Endothelial cell of umbilical vein (primary cell): Measurements from ENCODE around the gene GANC.

Experiments used
- EZH2 ChIP-seq: IDR thresholded peaks from 2 replicates; pipeline ENCODE4 v1.6.1; 2012; ENCODE audit warnings: borderline replicate concordance, low read depth, mild to moderate bottlenecking, moderate library complexity, low read length, inconsistent platforms; ENCODE audit not compliant: severe bottlenecking
- FOS ChIP-seq: IDR thresholded peaks from 2 replicates; pipeline ENCODE4 v1.6.1; 2011; ENCODE audit warnings: mild to moderate bottlenecking, low read length, moderate library complexity, borderline replicate concordance; ENCODE audit not compliant: insufficient read depth
- GATA2 ChIP-seq: IDR thresholded peaks from 2 replicates; pipeline ENCODE4 v1.7.0; 2011; ENCODE audit warnings: low read depth, mild to moderate bottlenecking, moderate library complexity, mixed read lengths, low read length; ENCODE audit not compliant: insufficient read length, insufficient read depth
- JUN ChIP-seq: IDR thresholded peaks from 2 replicates; pipeline ENCODE4 v1.6.1; 2011; ENCODE audit warnings: borderline replicate concordance, low read depth; ENCODE audit not compliant: insufficient read length, insufficient read depth
- POLR2A ChIP-seq: IDR thresholded peaks from 2 replicates; pipeline ENCODE4 v1.6.1; 2012; ENCODE audit warnings: low read depth, mild to moderate bottlenecking, control low read depth, low read length
- POLR2AphosphoS5 ChIP-seq: IDR thresholded peaks from 2 replicates; pipeline ENCODE4 v1.6.1; 2012; ENCODE audit warnings: low read depth, mild to moderate bottlenecking, control low read depth, low read length, moderate library complexity; ENCODE audit not compliant: insufficient read depth
- TF ChIP-seq, protein P1 (sequence below), 2 donors: IDR thresholded peaks; 1 replicate in 1 of 2; 2 replicates in 1 of 2; pipeline ENCODE4 v1.5.1; 2011; ENCODE audit warnings: low read length in 2 of 2, mild to moderate bottlenecking in 2 of 2, moderate library complexity in 2 of 2, control low read depth in 1 of 2, inconsistent platforms in 1 of 2, low read depth in 1 of 2; ENCODE audit not compliant: insufficient read depth in 1 of 2; ENCODE audit errors: extremely low read depth in 1 of 2
- TF ChIP-seq, protein P2 (sequence below): IDR thresholded peaks from 2 replicates; pipeline ENCODE4 v1.6.1; 2011; ENCODE audit not compliant: insufficient read depth, insufficient read length

DNA sequence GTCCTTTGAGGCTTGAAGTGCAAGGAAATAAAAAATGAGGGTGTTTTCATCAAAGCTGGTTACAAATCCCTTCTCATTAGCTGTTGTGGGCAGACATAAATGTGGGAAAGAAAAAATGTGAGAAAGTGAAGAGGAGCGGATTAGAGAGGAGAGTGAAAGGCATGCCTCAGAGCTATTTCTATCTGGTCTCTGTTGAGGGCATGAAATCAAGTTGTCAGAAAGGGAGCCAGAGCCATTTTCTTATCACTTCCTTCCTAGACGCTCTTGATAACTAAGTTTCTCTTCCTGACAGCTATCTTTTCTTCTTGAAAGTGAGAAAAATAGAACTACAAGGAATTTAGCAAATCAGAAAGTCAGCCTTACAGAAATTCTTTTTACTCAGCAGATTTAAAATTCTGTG lies 65.5 kb downstream of the GANC start:
- TF ChIP-seq EZH2 (no peak), POLR2A (no peak), POLR2AphosphoS5 (no peak), JUN (no peak), GATA2 (no peak), FOS (no peak)
- TF ChIP-seq, protein P1, sequence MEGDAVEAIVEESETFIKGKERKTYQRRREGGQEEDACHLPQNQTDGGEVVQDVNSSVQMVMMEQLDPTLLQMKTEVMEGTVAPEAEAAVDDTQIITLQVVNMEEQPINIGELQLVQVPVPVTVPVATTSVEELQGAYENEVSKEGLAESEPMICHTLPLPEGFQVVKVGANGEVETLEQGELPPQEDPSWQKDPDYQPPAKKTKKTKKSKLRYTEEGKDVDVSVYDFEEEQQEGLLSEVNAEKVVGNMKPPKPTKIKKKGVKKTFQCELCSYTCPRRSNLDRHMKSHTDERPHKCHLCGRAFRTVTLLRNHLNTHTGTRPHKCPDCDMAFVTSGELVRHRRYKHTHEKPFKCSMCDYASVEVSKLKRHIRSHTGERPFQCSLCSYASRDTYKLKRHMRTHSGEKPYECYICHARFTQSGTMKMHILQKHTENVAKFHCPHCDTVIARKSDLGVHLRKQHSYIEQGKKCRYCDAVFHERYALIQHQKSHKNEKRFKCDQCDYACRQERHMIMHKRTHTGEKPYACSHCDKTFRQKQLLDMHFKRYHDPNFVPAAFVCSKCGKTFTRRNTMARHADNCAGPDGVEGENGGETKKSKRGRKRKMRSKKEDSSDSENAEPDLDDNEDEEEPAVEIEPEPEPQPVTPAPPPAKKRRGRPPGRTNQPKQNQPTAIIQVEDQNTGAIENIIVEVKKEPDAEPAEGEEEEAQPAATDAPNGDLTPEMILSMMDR (IDR thresholded peaks at IDR 0.05; ENCODE audit: extremely low read depth in 1 of 2, insufficient read depth in 1 of 2, low read depth in 1 of 2, low read length in 2 of 2), result no peak
- TF ChIP-seq, protein P2, sequence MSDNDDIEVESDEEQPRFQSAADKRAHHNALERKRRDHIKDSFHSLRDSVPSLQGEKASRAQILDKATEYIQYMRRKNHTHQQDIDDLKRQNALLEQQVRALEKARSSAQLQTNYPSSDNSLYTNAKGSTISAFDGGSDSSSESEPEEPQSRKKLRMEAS, result no peak
